Heart right ventricle (tissue), 16 donors: Measurements from ENCODE around the gene TJP3. TPM values are rescaled to one million over a fixed set of nuclear protein-coding genes. Genes with fewer than 3 reads are reported as not detected.

Experiments
- ATAC-seq, 8 donors: fragments of 200-7000 bp; cut with Tn5 transposase; one replicate each; pipeline ENCODE4 v1.9.1; 2020; ENCODE audit warnings: mild to moderate bottlenecking in 8 of 8, moderate library complexity in 8 of 8, moderate number of reproducible peaks in 1 of 8
- DNase-seq, 2 donors: peaks; one replicate each; pipeline ENCODE4 v3.0.0-alpha.2; 2020
- H3K27ac ChIP-seq, 10 donors: fragments of 200-600 bp; sonication (generic) in 2 of 10; one replicate each; pipeline versions ENCODE4 v1.5.0 to v1.8.0; 2020 to 2022; ENCODE audit warnings: mild to moderate bottlenecking in 3 of 10
- H3K27me3 ChIP-seq, 7 donors: fragments of 200-600 bp; one replicate each; pipeline ENCODE4 v1.8.0; 2021 to 2022; ENCODE audit warnings: mild to moderate bottlenecking in 2 of 7
- H3K36me3 ChIP-seq, 9 donors: fragments of 200-600 bp; sonication (generic) in 1 of 9; one replicate each; pipeline versions ENCODE4 v1.5.0 to v1.8.0; 2020 to 2022; ENCODE audit warnings: mild to moderate bottlenecking in 2 of 9
- H3K4me1 ChIP-seq, 9 donors: fragments of 200-600 bp; sonication (generic) in 1 of 9; one replicate each; pipeline versions ENCODE4 v1.5.0 to v1.8.0; 2020 to 2022; ENCODE audit warnings: mild to moderate bottlenecking in 4 of 9
- H3K4me3 ChIP-seq, 10 donors: fragments of 200-600 bp; sonication (generic) in 2 of 10; one replicate each; pipeline versions ENCODE4 v1.5.0 to v1.8.0; 2020 to 2022; ENCODE audit warnings: mild to moderate bottlenecking in 7 of 10, moderate library complexity in 2 of 10
- H3K9me3 ChIP-seq, 11 donors: fragments of 200-600 bp in 10 of 11; sonication (generic) in 2 of 11; one replicate each; pipeline versions ENCODE4 v1.5.0 to v1.8.0; 2013 to 2022; ENCODE audit warnings: mild to moderate bottlenecking in 2 of 11, control low read depth in 1 of 11, moderate library complexity in 1 of 11
- whole genome bisulfite sequencing, 2 donors: extraction: QIAGEN DNeasy Blood & Tissue Kit; methylation state at CpG; one replicate each; pipeline ENCODE4 v1.1.7; 2013; ENCODE audit warnings: inconsistent platforms in 1 of 2; 5-methylcytosine and 5-hydroxymethylcytosine counted together
- intact Hi-C, 10 donors: fragments of 100-400 bp; cut with DNase I; formaldehyde crosslinking; loops; one replicate each; pipeline versions ENCODE4 v1.11.1 to v1.14.2; 2022
- polyA plus RNA-seq, 2 donors: library from polyadenylated mRNA; stranded (reverse); fragments of 200-250 nt; gene quantifications; one replicate each; pipeline ENCODE4 v1.2.3, GENCODE V29; 2013
- total RNA-seq, 10 donors: library from RNA; stranded (reverse); fragmentation: NEBNext Ultra II Directional in 3 of 10; extraction: Animal tissue kit (Norgen Biotek cat#: 25700) in 3 of 10; gene quantifications; one replicate each; pipeline versions ENCODE4 v1.2.1 to v1.2.4, GENCODE V29; 2021 to 2023
- TF ChIP-seq, protein P1 (sequence below), 9 donors: fragments of 200-600 bp; sonication (generic) in 2 of 9; IDR thresholded peaks; one replicate each; pipeline versions ENCODE4 v1.5.0 to v1.8.0; 2021 to 2022; ENCODE audit warnings: antibody characterized with exemption in 9 of 9, mild to moderate bottlenecking in 5 of 9, moderate library complexity in 1 of 9
- donor health status: Arrhythmogenic right ventricular cardiomyopathy.
- donor health status: ischemic (EF 13 %, LVEDD 7.1; RV severe dilation, severe dysfunction).
- donor health status: healthy with polysubstance abuse.
- donor health status: DM: no; HTN: yes; CAD: no.
- donor health status: DM: no; HTN: no; CAD: no.
- donor health status: ischemic (EF 25% LVEDD 6.9; RV normal size, moderate dysfunction).
- donor health status: ischemic (EF 25% LVEDD 5.7; RV mildly dilated, moderate dysfunction).
- donor health status: healthy.
- donor health status: DM: yes; HTN: yes; CAD: no.
- donor health status: Ischemic cardiomyopathy.
- donor health status: ischemic (EF 35%, LVEDD 5.7; RV mildly dilated, moderate dysfunction).
- donor health status: nonischemic (EF 11% LVEDD 7.7; RV severe dilation, severe dysfunction).
- donor health status: DM: yes; HTN: yes; CAD: no.
- donor health status: PGD.
- donor health status: ischemic (EF 29% LVEDD 5.4; RV normal size, mild dysfunction).
- donor health status: nonischemic (EF 23%, LVEDD 6.1; RV moderate dilation, normal function).

TJP3 gene
- total and polyA plus RNA-seq, 12 donors, result 0.06 to 0.49 (median 0.25) TPM; not detected in 8

DNA sequence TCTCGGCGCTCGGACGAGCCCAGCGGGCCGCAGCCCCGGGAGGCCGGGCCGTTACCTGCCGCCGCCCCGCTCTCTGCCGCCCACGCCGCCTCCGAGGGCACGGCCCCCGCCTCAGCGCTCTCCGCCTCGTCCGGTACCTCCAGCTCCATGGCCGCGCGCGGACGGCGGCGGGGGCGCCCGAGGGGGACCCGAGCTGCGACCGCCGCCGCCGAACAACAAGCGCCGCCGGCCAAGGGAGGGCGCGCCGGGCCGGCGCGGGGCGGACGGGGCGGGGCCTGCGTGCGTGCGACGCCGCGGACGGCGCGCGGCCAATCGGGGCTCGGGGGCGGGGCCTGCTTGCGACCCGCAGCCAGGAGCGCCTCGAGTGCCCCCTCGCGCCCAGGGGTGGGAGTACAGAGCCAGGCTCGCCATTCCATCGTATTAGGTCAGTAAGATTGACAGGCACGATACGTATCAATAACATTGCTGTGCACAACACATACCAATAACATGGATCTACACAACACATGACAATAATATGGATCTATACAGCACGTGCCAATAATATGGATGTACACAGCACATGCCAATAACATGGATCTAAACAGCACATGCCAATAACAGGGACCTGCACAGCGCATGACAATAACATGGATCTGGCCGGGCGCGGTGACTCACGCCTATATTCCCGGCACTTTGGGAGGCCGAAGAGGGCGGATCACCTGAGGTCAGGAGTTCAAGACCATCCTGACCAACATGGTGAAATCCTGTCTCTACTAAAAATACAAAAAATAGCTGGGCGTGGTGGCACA is 7.7 kb upstream of the TJP3 start, which contains the start of gene PIP5K1C:
PIP5K1C (minus strand) TSS at position 227 of the 791 bp plus-strand sequence; CDS start at position 149, 78 bp downstream.
- Histone ChIP-seq H3K27me3 (peaks cover 0 to 9% (median 0%) of the 10 kb centered on the region in 7 donors), H3K4me1 (peaks cover 0 to 27% (median 14%) of the 10 kb centered on the region in 9 donors), H3K9me3 (no peaks in the 10 kb centered on the region), H3K27ac (peak within 1 kb of the TSS; percentile 82 to 95 (median 90)), H3K4me3 (peak within 1 kb of the TSS; percentile 65 to 100 (median 92)), H3K36me3 (peaks cover 0 to 11% (median 0%) of the 10 kb centered on the region in 9 donors)
- intact Hi-C loops, result loop anchor here (1.0 to 10.0 kb wide), 7 partner anchors 33 to 156 kb away; partner anchors contain the start of genes MFSD12 (in 3 of the 10), CACTIN (in 1 of the 10) and MRPL54 (in 1 of the 10)
- 3 to 5% methylated on average over 59 to 82 of the region's 82 CpGs for WGBS, 2 donors
- ATAC-seq (peak; percentile 83 to 96 (median 88)), DNase-seq (peak; percentile 89 to 93)
- TF ChIP-seq, protein P1, sequence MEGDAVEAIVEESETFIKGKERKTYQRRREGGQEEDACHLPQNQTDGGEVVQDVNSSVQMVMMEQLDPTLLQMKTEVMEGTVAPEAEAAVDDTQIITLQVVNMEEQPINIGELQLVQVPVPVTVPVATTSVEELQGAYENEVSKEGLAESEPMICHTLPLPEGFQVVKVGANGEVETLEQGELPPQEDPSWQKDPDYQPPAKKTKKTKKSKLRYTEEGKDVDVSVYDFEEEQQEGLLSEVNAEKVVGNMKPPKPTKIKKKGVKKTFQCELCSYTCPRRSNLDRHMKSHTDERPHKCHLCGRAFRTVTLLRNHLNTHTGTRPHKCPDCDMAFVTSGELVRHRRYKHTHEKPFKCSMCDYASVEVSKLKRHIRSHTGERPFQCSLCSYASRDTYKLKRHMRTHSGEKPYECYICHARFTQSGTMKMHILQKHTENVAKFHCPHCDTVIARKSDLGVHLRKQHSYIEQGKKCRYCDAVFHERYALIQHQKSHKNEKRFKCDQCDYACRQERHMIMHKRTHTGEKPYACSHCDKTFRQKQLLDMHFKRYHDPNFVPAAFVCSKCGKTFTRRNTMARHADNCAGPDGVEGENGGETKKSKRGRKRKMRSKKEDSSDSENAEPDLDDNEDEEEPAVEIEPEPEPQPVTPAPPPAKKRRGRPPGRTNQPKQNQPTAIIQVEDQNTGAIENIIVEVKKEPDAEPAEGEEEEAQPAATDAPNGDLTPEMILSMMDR (IDR thresholded peaks at IDR 0.05), result peak; percentile 72 to 92 (median 82)

DNA sequence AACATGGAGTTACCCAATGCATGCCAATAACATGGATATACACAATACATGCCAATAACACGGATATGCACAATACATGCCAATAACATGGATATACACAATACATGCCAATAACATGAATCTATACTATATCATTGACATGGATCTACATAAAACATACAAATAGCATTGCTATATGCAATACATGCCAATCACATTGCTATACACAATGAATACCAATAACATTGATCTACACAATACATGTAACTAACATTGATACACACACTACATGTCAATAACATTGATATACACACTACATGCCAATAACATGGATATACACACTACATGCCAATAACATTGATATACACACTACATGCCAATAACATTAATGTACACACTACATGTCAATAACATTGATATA is 7.0 kb upstream of the TJP3 start:
- no peaks in the 10 kb centered on the region for H3K9me3 ChIP-seq
- DNase-seq (no peak), ATAC-seq (no peak)
- 3 to 5% methylated on average over 1 of the region's 1 CpG for WGBS, 2 donors
- H3K27ac ChIP-seq, result no peak overlapping the region
- H3K4me1 ChIP-seq, result peaks cover 0 to 27% (median 14%) of the 10 kb centered on the region in 9 donors
- TF ChIP-seq, protein P1 (IDR thresholded peaks at IDR 0.05), result no peak
- peaks cover 0 to 5% (median 0%) of the 10 kb centered on the region in 9 donors for H3K36me3 ChIP-seq
- intact Hi-C loops, result loop anchor here in 9 of 10 donors (2.0 to 10.0 kb wide), 6 partner anchors 34 to 156 kb away; partner anchors contain the start of genes MFSD12 (in 3 of the 9), CACTIN (in 1 of the 9) and MRPL54 (in 1 of the 9)
- no peak overlapping the region for H3K4me3 ChIP-seq
- H3K27me3 ChIP-seq, result peaks cover 0 to 9% (median 0%) of the 10 kb centered on the region in 7 donors

DNA sequence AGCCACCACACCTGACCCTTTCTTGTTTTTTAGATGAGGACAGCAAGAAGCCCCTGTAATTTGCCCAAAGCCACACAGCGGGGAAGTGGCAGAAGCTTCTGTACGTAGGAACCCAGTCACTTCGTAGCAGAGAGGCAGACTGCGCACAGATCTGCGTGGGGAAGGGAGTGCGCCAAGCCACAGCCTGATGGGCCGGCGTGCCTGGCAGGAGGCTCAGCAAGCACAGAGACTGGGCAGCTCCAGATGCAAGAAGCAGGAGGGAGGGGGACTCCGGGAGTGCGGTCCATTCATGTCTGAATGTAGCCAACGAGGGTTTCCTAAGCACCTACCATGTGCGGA is 347 bp upstream of the TJP3 start:
- Histone ChIP-seq H3K4me1 (peaks cover 0 to 7% (median 4%) of the 10 kb centered on the region in 9 donors), H3K27ac (no peak overlapping the region), H3K36me3 (no peaks in the 10 kb centered on the region), H3K9me3 (no peaks in the 10 kb centered on the region), H3K27me3 (peaks cover 0 to 17% (median 14%) of the 10 kb centered on the region in 7 donors), H3K4me3 (no peak overlapping the region)
- DNase-seq (no peak), ATAC-seq (no peak)
- intact Hi-C loops, result loop anchor here in 7 of 10 donors (5.0 to 10.0 kb wide), 3 partner anchors 153 to 163 kb away; partner anchors contain the start of gene MFSD12 (in 3 of the 7)
- TF ChIP-seq, protein P1 (IDR thresholded peaks at IDR 0.05), result no peak
- 87% methylated on average over 12 of the region's 12 CpGs for WGBS, 2 donors

DNA sequence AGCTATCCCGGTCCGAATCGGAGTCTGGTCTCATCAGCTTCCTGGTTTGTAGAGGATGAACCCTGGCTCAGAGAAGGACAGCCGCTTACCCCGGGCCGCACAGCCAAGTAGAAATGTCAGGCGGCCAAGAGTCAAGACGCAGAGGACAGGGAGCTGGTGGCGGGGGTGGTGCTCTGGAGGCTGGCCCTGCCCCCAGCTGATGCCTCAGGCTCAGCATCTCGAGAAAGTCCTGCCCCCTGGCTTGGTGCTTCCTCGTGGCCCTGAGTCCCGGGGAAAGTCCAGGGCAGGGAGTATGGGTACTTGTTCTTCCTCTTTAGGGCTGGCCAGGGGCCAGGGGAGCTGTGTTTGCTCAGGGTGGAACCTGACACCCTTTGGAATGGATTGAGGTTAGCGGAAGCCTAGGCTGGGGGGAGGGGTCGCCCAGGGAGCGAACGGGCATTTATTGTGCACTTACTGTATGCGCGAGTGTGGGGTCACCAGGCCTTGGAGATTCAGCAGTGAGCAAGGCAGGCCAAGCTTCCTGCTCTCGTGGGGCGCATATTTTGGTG is 2.2 kb downstream of the TJP3 start:
- DNase-seq (peak; percentile 58 to 73), ATAC-seq (peak; percentile 41 to 81 (median 55))
- TF ChIP-seq, protein P1 (IDR thresholded peaks at IDR 0.05), result no peak
- no peak overlapping the region for H3K27ac ChIP-seq
- WGBS, 2 donors, result 45% methylated on average over 20 of the region's 20 CpGs
- H3K27me3 ChIP-seq, result peaks cover 0 to 17% (median 12%) of the 10 kb centered on the region in 7 donors
- H3K4me3 ChIP-seq, result no peak overlapping the region
- H3K36me3 ChIP-seq, result no peaks in the 10 kb centered on the region
- H3K9me3 ChIP-seq, result no peaks in the 10 kb centered on the region
- peaks cover 0 to 13% (median 6%) of the 10 kb centered on the region in 9 donors for H3K4me1 ChIP-seq
- intact Hi-C loops, result no loop called here
